SK-N-MC (cell line): Measurements from ENCODE around the gene ATP9B.

Experiments used
- EZH2 ChIP-seq: fragments of 200-600 bp; sonication (generic); IDR thresholded peaks from one replicate; pipeline ENCODE4 v1.6.1; 2017; ENCODE audit warnings: antibody characterized with exemption
- FOXP2 ChIP-seq: optimal IDR thresholded peaks from 2 replicates; pipeline ENCODE3; 2011; ENCODE audit warnings: mild to moderate bottlenecking, moderate library complexity; ENCODE audit not compliant: insufficient read depth; ENCODE audit errors: extremely low read length, control extremely low read depth
- POLR2AphosphoS5 ChIP-seq: IDR thresholded peaks from 2 replicates; pipeline ENCODE4 v1.6.1; 2012; ENCODE audit warnings: mild to moderate bottlenecking, low read depth, low read length, borderline replicate concordance

DNA sequence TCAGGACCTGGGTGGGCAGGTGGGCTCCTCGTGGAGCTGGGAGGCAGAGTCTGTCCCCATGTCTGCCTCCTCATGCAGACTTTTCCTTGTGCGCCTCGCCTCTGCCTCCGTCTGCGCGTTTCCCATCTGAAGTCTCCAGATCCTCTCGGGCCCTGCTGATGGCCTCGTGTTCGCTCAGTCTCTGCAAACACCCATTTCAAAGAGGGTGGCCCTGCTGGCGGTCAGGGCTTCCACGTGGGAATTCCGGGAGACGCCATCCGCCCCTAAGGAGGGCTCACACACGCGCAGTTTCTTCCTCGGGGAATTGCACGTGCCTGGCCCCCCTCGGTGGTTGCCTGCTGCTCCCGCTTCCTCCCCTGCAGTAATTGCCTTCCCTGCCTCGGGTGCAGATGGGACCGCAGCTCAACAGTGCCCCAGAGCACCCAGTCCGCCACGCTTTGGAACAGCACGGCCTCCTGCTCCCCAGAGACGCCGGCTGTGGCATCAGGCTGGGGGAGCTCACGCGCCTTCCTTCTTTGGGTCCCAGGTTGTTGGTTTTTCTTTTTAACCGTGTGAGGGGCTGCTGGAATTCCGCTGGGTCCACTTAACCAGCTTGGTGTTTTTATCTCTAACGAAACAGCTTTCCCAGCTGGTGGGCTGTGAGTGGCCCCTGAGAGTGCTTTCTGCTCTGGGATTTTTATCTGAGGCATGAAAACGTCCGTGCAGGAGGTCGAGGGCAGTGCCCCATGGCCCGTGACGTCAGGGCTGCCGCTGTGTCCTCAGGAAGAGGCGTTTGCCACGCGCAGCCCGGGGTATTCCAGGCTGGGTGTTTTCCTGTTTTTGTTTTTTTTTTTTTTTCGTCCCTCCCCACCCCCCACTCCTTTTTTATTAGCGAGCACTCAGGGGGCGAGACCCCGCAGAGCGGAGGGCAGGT is 342.7 kb downstream of the ATP9B start:
- TF ChIP-seq POLR2AphosphoS5 (no peak), EZH2 (no peak), FOXP2 (no peak)
